ELF-1 (cell line): ENCODE data around the gene MBOAT2.
A peak's percentile ranks its signal among the peaks of the same experiment; 100 is the strongest.
"Not testable (repeated sequence)": the region's sequence is repeated elsewhere in the genome, so short reads cannot be mapped to it uniquely, and the experiment has no call there.

Source experiments
- DNase-seq: peaks from one replicate; pipeline ENCODE4 v3.0.0-alpha.2; 2016; ENCODE audit warnings: low read depth, low spot score

Gene MBOAT2

DNA sequence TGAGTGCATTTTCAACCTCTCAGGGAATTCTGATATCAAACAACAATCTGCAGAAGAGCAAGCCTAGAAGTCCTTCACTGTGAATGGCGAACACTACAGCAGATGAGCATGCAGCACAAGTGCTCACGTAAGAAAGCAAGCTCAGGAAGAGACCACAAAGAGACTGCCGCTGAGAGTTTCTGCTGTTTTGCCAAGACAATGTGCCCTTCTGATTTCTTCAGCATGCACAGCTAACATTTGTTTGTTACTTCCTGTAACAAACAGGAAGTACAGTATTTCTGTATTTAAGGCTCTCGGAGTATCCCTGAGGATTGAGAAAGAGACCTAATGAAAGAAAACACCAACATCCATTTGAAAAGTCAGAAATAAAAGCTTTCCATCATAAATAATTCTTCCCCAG is 45.9 kb downstream of the MBOAT2 start:
- DNase-seq: no peak

DNA sequence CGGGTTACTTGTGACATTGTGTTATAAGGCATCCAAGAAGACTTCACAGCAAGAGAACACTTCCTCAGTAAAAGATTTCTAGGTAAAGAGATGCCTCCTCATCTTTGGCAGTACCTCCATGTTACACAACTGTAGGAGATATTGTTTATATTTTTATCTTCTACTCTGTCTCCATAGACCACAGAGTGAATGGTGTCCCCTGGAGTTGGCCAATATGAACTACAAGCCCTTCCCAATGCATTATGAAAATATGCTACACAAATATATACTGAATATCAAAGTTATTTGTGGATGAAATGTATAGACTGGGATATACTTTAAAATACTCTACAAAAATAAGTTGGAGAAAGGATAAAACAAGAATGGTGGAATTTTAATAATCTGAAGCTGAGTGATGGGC is 46.7 kb downstream of the MBOAT2 start:
- no peak for DNase-seq

DNA sequence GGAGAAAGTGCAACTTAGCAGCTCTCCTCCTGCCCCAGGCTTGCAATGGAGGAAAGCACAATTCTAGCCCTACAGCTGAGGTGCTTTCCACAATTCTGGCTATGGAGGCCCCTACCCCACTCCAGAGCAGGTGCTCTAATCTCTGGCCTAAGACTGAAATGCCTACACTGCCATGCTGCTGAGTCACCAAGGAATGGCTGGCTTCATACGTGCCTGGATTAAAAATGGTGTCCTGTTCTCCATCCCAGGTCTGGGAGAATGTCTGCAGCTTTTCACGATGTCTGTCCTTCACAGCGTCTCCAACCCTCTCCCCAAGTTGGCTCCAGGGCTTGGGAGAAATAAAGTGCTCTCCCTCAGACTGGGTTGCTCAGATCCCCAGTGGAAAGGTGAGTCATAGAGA is 48.5 kb downstream of the MBOAT2 start:
- DNase-seq: peak; percentile 20

- DNase-seq: no peak
Observed at GRCh38 chr2:8953525-8953924, 50.0 kb downstream of the MBOAT2 start.

GRCh38 chr2:8939486-8940114 is 63.9 kb downstream of the MBOAT2 start:
- no peak for DNase-seq

GRCh38 chr2:8938384-8938783 is 65.1 kb downstream of the MBOAT2 start:
- DNase-seq: no peak

DNA sequence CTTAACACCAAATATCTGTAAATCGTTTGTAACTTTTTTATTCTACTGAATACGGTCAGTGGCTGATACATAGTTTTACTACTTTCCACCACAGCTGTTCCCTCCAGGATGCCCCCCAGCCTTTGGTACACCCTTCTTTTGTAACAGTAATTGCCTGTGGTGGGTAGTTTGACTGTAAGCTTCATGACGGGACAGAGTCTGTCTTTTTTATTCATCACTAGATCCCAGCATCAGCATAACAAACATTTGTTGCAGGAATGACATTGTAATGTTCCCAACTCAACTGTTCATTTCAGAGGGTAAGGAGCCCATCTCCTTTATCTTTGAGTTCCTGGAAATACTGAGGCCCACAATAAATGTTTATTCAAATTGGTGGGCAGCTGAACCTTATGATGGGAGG is 67.5 kb downstream of the MBOAT2 start:
- no peak for DNase-seq

GRCh38 chr2:8934338-8934737 is 69.1 kb downstream of the MBOAT2 start:
- DNase-seq: no peak

GRCh38 chr2:8932702-8933101 is 70.8 kb downstream of the MBOAT2 start:
- no peak for DNase-seq

DNA sequence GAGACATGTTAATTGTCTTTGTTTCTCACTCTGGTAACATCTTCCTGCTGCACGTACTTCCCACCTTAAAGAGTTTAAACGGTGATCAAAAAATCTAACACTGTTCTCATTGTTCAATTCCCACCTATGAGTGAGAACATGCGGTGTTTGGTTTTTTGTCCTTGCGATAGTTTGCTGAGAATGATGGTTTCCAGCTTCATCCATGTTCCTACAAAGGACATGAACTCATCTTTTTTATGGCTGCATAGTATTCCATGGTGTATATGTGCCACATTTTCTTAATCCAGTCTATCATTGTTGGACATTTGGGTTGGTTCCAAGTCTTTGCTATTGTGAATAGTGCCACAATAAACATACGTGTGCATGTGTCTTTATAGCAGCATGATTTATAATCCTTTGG is 73.3 kb downstream of the MBOAT2 start:
- not testable (repeated sequence) for DNase-seq

DNA sequence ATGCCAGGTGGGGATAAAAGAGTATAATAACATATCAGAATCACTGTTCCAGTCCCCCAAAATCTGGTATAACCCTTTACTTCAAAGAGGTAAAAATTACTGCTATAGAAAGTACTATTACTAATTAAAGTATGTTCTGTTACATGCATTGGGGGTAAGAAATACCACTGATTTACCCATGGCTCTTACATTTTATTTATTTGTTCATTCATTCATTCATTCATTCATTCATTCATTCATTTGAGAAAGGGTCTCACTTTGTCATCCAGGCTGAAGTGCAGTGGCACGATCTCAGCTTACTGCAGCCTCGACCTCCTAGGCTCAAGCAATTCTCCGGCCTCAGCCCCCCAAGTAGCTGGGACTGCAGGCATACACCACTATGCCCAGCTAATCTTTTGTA is 74.4 kb downstream of the MBOAT2 start:
- DNase-seq: no peak

DNA sequence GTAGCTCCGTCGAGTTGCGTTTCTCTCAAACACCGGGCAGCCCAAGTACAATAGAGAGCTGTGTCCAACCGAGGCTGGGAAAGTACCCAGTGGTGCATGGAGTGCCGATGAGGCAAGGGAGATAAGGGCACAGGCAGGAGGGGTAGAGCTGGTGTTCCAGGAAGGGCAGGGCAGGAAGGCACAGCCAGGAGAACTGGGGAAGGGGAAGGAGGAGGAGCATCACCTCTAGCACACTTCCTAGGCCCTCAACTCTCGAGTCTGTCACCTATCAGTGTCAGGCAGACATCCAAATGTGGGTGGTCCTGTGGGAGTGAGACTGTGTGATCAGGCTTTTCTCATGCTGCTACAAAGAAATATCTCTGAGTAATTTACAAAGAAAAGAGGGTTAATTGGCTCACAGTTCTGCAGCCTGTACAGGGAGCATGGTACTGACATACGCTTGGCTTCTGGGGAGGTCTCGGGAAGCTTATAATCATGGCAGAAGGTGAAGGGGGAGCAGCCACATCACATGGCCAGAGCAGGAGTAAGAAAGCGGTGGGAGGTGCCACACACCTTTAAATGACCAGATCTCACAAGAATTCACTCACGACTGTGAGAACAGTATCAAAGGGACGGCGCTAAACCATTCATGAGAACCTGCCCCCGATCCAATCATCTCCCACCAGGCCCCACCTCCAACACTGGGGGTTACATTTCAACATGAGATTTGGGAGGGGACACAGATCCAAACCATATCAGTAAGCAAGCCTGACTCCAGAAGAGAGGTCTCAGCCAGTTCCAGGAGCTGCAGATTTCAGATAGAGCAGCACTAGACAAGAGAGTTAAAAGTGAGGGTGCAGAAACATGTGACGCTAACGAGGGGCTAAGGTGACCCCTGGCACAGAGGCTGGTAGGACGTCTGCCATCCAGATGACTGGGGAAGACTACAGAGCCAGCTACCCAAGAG is 75.7 kb downstream of the MBOAT2 start:
- no peak for DNase-seq

DNA sequence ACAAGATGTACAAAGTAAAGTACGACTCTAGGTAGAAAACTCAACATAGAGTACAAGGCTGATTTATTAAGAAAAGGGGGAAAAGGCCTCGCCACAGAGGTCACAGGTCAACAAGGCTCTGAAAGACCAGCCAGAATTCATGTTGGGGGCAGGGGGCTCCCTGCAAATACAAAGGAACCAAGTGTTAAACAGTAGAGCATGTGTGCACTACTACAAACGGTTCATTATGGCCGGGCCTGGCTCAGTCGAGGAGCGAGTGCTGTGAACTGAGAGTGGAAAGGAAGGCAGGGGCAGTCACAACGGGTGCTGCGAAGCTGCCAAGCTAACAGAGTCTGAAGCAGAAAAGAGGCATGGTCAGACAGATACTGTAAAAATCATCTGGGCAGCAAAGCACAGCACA is 77.1 kb downstream of the MBOAT2 start:
- DNase-seq: no peak

- DNase-seq: no peak
Observed at GRCh38 chr2:8925411-8925810, 78.1 kb downstream of the MBOAT2 start.

DNA sequence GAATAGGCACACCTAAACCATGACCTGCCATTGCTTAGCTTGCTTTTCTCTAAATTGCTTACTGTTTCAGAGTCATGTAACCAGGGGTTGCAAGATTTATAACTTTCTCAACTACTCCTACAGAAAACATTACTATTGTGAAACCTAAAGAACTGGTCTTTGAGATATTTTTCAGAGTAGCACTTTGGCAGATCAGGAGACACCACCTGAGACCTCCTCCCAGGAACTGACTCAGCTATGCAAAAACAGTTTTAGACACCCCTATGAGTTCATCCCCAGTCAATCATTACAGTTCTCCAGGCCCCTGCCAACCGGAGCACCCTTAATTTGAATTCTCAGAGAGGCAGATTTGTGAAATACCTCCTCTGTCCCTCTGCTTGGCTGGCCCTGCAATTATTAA is 80.3 kb downstream of the MBOAT2 start:
- DNase-seq: no peak

GRCh38 chr2:8922431-8922830 is 81.1 kb downstream of the MBOAT2 start:
- DNase-seq: no peak

DNA sequence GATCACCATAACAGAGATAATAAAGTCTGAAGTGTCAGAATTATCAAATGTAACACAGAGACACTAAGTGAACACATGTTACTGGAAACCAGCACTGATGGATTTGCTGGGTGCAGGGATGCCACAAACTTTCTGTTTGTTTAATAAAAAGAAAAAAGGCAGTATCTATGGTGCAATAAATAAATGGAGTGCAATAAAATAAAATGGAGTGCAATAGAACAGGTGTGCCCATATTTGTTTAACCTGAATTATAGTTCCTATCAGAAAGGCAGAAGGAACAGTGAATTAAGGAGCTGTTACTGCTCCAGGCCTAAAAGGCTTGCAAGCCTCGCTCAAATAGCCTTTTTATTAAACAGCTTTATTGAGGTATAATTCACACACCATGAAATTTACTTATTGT is 85.1 kb downstream of the MBOAT2 start:
- DNase-seq: no peak

GRCh38 chr2:8915941-8916340 is 87.5 kb downstream of the MBOAT2 start:
- no peak for DNase-seq

DNA sequence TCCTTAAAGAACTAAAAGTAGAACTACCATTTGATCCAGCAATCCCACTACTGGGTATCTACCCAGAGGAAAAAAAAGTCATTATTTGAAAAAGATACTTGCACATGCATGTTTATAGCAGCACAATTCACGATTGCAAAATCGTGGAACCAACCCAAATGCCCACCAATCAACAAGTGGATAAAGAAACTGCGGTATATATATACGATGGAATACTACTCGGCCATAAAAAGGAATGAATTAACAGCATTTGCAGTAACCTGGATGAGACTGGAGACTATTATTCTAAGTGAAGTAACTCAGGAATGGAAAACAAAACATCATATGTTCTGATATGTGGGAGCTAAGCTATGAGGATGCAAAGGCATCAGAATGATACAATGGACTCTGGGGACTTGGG is 89.7 kb downstream of the MBOAT2 start:
- DNase-seq: not testable (repeated sequence)

DNA sequence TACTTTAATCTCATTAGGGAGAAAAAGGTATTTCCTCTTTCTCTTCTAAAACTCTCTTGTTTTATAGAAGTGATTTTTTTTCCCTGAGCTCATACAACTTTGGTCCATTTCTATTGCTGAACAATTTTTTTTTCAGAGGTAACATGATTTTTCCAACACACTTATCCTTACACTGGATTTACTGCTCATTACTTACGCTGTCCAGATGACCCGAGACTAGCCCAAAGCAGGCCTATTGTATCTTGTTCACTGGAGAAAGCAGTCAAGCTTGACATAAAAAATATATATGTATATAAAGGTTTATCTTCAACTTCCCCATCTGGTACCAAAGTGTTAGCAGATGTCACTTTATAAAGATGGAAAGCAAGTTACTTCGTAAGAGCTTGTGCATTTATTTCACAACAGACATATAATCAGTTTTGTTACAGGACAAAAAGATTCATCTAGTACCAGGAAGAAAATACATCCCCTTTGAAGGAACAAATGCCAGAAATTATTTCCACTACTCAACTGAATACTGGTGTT is 95.7 kb downstream of the MBOAT2 start:
- DNase-seq: no peak

DNA sequence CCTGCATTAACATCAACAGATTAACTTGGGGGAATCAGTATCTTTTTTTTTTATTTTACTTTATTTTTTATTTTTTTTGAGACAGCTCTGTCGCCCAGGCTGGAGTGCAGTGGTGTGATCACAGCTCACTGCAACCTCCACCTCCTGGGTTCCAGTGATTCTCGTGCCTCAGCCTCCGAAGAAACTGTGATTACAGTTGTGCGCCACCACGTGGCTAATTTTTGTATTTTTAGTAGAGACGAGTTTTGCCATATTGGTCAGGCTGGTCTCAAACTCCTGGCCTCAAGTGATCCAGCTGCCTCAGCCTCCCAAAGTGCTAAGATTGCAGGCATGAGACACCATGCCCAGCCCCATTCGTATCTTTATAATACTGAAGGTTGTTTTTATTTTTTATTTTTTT is 99.6 kb downstream of the MBOAT2 start:
- DNase-seq: not testable (repeated sequence)

DNA sequence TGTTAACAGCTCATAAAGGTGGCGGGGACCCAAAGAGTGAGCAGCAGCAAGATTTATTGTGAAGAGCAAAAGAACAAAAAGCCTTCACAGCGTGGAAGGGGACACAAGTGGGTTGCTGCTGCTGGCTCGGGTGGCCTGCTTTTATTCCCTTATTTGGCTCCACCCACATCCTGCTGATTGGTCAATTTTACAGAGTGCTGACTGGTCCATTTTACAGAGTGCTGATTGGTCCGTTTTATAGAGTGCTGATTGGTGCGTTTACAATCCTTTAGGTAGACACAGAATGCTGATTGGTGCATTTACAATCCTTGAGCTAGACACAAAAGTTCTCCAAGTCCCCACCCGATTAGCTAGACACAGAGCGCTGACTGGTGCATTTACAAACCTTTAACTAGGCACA is 100.7 kb downstream of the MBOAT2 start:
- DNase-seq: not testable (repeated sequence)

DNA sequence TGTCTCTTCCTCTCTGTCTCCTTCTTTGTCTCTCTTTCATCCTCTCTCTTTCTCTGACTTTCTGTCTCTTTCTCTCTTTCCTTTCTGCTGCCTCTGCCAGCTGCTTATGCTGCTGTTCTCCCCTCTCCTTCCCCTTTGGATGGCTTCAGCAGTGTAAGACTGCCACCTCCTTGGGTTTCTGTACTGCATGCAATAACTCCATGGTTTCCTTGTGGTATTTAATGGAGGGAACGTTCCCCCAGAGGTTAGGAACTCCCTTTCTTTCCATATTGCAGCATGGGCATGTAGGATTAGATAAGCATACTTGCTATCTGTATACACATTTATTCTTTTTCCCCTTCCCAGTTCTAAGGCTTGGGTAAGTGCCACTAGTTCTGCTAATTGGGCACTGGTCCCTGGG is 106.3 kb downstream of the MBOAT2 start:
- not testable (repeated sequence) for DNase-seq
